ENCODE results near the gene DYTN. TPM values are rescaled to one million over a fixed set of nuclear protein-coding genes. Genes with fewer than 3 reads are reported as not detected.

The DYTN gene
- total RNA-seq, 2 experiments from 2014 or later, result not detected

DNA sequence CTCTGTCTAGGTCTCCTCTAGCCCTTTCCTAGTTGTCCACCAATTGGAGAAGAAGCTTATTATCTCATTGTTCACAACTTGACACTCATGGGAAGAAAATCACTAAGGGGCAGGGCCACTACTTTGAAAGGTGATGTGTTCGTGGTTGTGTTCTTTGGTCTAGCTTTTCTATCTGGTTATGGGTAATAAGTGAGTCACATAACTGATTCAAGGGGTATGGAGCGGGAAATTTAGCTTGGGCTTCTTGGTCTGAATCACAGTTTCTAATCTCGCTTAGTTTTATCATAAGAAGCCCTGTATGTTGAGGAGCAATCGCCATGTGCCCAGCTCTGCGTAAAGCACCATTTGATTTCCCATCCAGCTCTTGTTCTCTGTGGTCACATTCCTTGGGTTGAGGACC lies 18.7 kb upstream of the DYTN start:
- H3K27me3 ChIP-seq (ENCODE audit: control insufficient read depth in 1 of 2, insufficient read depth in 2 of 2, low read length in 2 of 2), result peaks cover 0 to 2% of the 10 kb centered on the region in 2 experiments
- H3K27ac ChIP-seq (ENCODE audit: low read depth in 1 of 2, low read length in 2 of 2), result no peak overlapping the region
- Mint-ChIP-seq H3K27me3 (peaks cover 23% of the 10 kb centered on the region), H3K27ac (no peak overlapping the region), H3K4me1 (ENCODE audit: low read depth) (no peaks in the 10 kb centered on the region), H3K4me3 (no peak overlapping the region), H3K36me3 (ENCODE audit: low read depth) (no peaks in the 10 kb centered on the region), H3K9me3 (no peaks in the 10 kb centered on the region)
- no peak overlapping the region for H3K4me3 ChIP-seq (ENCODE audit: low read length)
- POLR2A ChIA-PET, result no interaction called here
- intact Hi-C loops (cut with DNase I, micrococcal nuclease), result no loop called here
- H3K4me1 ChIP-seq (ENCODE audit: insufficient read depth, low read length), result no peaks in the 10 kb centered on the region
- TF ChIP-seq, protein P1, sequence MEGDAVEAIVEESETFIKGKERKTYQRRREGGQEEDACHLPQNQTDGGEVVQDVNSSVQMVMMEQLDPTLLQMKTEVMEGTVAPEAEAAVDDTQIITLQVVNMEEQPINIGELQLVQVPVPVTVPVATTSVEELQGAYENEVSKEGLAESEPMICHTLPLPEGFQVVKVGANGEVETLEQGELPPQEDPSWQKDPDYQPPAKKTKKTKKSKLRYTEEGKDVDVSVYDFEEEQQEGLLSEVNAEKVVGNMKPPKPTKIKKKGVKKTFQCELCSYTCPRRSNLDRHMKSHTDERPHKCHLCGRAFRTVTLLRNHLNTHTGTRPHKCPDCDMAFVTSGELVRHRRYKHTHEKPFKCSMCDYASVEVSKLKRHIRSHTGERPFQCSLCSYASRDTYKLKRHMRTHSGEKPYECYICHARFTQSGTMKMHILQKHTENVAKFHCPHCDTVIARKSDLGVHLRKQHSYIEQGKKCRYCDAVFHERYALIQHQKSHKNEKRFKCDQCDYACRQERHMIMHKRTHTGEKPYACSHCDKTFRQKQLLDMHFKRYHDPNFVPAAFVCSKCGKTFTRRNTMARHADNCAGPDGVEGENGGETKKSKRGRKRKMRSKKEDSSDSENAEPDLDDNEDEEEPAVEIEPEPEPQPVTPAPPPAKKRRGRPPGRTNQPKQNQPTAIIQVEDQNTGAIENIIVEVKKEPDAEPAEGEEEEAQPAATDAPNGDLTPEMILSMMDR (IDR thresholded peaks at IDR 0.05), result no peak
- DNase-seq (no peak), ATAC-seq (ENCODE audit: poor library complexity) (no peak)
- CTCF ChIA-PET, result no interaction called here
- no peaks in the 10 kb centered on the region for H3K9me3 ChIP-seq (ENCODE audit: control insufficient read depth in 1 of 2, insufficient read depth in 1 of 2, low read length in 2 of 2)
- H3K36me3 ChIP-seq (ENCODE audit: insufficient read depth, low read length), result no peaks in the 10 kb centered on the region

DNA sequence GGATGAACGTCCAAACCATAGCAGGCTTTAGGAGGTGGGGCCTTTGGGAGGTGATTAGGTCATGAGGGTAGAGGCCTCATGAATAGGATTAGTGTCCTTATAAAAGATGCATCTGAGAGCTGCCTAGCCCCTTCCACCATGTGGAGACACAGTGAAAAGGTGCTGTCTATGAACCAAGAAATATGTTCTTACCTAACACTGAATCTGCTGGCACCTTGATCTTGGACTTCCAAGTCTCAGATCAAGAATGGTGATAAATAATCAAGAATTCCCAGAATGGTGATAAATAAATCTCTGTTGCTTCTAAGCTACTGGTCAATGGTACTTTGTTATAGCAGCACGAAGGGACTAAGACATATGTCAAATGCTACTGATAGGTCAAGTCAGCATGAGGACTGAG lies 15.1 kb upstream of the DYTN start:
- Histone ChIP-seq H3K4me3 (ENCODE audit: low read length) (no peak overlapping the region), H3K36me3 (ENCODE audit: insufficient read depth, low read length) (no peaks in the 10 kb centered on the region), H3K4me1 (ENCODE audit: insufficient read depth, low read length) (no peaks in the 10 kb centered on the region), H3K27ac (ENCODE audit: low read depth in 1 of 2, low read length in 2 of 2) (no peak overlapping the region), H3K9me3 (ENCODE audit: control insufficient read depth in 1 of 2, insufficient read depth in 1 of 2, low read length in 2 of 2) (peaks cover 0 to 3% of the 10 kb centered on the region in 2 experiments), H3K27me3 (ENCODE audit: control insufficient read depth in 1 of 2, insufficient read depth in 2 of 2, low read length in 2 of 2) (peaks cover 2 to 7% of the 10 kb centered on the region in 2 experiments)
- ChIA-PET CTCF (no interaction called here), POLR2A (no interaction called here)
- no peak overlapping the region for H3K4me3 Mint-ChIP-seq
- DNase-seq, result no peak
- no peak overlapping the region for H3K27ac Mint-ChIP-seq
- no peaks in the 10 kb centered on the region for H3K36me3 Mint-ChIP-seq (ENCODE audit: low read depth)
- ATAC-seq (ENCODE audit: poor library complexity), result no peak
- H3K4me1 Mint-ChIP-seq (ENCODE audit: low read depth), result no peaks in the 10 kb centered on the region
- H3K9me3 Mint-ChIP-seq, result no peaks in the 10 kb centered on the region
- intact Hi-C loops (cut with DNase I, micrococcal nuclease), result no loop called here
- peaks cover 23% of the 10 kb centered on the region for H3K27me3 Mint-ChIP-seq
- TF ChIP-seq, protein P1 (IDR thresholded peaks at IDR 0.05), result no peak

DNA sequence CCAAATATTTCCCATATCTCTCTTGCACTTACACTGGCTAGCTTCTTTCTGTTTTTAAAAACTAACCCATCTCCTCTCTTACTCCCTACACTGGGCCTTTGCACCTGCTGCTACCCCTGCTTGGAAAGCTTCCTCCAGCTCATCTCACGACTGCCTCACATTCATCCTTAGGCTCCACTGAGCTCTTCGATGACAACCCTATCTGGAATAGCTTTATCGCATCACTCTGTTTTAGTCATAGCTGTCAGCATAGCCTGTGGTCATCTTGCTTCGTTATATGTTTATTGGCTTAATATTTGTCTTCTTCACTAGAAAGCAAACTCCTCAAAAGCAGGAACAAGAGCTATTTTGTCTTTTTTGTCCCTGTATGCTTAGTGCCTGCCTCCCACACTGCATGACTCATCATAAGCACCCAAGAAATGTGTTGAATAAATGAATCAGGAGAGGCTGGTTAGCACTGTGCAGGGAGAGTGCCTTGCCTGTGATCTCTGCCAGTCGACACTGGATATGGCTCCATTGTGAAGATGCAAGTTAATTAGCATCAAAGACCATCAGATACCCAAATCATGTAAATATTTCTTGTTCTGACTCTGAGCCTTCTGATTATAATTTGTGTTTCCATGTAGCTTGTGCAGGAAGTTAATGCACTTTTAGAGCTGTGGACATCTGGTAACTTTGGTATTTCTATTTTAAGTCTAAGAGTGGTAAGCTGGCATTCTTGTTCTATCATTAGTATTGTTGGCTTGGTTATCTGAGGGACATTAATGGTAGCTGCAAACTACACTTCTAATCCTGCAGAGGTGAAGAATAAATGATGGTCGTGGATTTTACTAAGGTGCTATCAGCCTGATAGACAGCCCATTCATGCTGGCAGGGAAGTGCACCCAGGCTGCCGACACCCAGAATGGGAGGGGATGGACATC lies 10.3 kb upstream of the DYTN start:
- peaks cover 41% of the 10 kb centered on the region for H3K27me3 Mint-ChIP-seq

More for the DNA sequence above, 10.3 kb upstream of the DYTN start:
- H3K27ac Mint-ChIP-seq, result no peak overlapping the region
- no peaks in the 10 kb centered on the region for H3K9me3 Mint-ChIP-seq
- no peaks in the 10 kb centered on the region for H3K4me1 ChIP-seq (ENCODE audit: insufficient read depth, low read length)
- H3K4me1 Mint-ChIP-seq (ENCODE audit: low read depth), result no peaks in the 10 kb centered on the region
- intact Hi-C loops (cut with DNase I, micrococcal nuclease), result no loop called here
- no peaks in the 10 kb centered on the region for H3K36me3 ChIP-seq (ENCODE audit: insufficient read depth, low read length)
- no peak overlapping the region for H3K4me3 ChIP-seq (ENCODE audit: low read length)
- no peak overlapping the region for H3K27ac ChIP-seq (ENCODE audit: low read depth in 1 of 2, low read length in 2 of 2)
- CTCF ChIA-PET, result no interaction called here
- TF ChIP-seq, protein P1 (IDR thresholded peaks at IDR 0.05), result no peak
- H3K27me3 ChIP-seq (ENCODE audit: control insufficient read depth in 1 of 2, insufficient read depth in 2 of 2, low read length in 2 of 2), result peaks cover 3 to 7% of the 10 kb centered on the region in 2 experiments
- DNase-seq, result no peak
- no peak for ATAC-seq (ENCODE audit: poor library complexity)
- H3K4me3 Mint-ChIP-seq, result no peak overlapping the region
- POLR2A ChIA-PET, result no interaction called here
- peaks cover 0 to 3% of the 10 kb centered on the region in 2 experiments for H3K9me3 ChIP-seq (ENCODE audit: control insufficient read depth in 1 of 2, insufficient read depth in 1 of 2, low read length in 2 of 2)
- H3K36me3 Mint-ChIP-seq (ENCODE audit: low read depth), result no peaks in the 10 kb centered on the region
